Measurements from ENCODE around the gene RNF39.

DNA sequence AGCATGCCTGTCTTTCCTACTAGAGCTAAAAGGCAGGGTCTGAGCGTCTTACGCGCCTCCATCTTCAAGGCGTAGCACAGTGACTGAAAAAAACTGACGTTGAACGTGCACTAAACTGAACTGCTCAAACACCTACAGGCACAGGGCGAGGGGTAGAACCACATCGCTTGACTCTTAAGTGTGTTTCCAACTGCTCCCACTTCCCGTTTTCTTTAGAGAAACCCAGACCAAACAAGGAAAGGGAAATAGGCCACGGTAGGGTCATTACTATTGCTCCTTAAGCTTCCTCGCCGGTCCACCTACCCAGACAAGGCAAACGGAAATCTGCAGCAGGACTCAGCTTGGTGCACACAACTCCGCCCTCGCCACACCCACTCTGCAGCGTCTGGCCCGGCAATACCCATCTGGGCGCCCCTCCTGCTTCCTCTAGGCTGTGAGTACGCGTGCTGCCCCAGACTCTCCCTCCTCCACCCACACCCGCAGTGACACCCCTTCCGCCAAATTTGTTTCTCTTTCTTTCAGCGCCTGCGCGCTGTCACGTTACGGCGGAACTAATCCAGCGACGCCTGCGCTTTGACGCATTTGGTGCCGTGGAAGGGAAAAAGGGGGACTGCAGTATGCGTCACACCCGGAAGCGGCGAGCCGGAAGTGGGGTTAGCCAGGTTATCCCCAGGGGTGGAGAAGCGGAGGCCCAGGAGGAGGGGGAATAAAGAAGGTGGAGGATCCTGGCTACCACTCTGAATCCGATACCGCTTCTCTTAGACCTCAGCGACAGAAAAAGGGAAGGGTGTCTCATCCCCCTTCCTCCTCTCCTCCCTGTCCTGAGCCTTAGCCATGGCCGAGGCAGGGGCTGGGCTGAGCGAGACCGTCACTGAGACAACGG, 8.8 kb downstream of the RNF39 start, which contains the start of gene PPP1R11:
- TF ChIP-seq, protein P1, sequence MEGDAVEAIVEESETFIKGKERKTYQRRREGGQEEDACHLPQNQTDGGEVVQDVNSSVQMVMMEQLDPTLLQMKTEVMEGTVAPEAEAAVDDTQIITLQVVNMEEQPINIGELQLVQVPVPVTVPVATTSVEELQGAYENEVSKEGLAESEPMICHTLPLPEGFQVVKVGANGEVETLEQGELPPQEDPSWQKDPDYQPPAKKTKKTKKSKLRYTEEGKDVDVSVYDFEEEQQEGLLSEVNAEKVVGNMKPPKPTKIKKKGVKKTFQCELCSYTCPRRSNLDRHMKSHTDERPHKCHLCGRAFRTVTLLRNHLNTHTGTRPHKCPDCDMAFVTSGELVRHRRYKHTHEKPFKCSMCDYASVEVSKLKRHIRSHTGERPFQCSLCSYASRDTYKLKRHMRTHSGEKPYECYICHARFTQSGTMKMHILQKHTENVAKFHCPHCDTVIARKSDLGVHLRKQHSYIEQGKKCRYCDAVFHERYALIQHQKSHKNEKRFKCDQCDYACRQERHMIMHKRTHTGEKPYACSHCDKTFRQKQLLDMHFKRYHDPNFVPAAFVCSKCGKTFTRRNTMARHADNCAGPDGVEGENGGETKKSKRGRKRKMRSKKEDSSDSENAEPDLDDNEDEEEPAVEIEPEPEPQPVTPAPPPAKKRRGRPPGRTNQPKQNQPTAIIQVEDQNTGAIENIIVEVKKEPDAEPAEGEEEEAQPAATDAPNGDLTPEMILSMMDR (IDR thresholded peaks at IDR 0.05; ENCODE audit: low read length), result no peak
- TF ChIP-seq EZH2 (optimal IDR thresholded peaks at IDR 0.05; ENCODE audit: low read depth, low read length) (no peak), EZH2phosphoT487 (IDR thresholded peaks at IDR 0.05; ENCODE audit: low read length) (no peak)
